Measurements from ENCODE around the gene BAG5. TPM values are rescaled to one million over a fixed set of nuclear protein-coding genes. Genes with fewer than 3 reads are reported as not detected.

Gene BAG5
- total and polyA plus RNA-seq, 8 donors, result 4.3 to 207 (median 11.6) TPM

DNA sequence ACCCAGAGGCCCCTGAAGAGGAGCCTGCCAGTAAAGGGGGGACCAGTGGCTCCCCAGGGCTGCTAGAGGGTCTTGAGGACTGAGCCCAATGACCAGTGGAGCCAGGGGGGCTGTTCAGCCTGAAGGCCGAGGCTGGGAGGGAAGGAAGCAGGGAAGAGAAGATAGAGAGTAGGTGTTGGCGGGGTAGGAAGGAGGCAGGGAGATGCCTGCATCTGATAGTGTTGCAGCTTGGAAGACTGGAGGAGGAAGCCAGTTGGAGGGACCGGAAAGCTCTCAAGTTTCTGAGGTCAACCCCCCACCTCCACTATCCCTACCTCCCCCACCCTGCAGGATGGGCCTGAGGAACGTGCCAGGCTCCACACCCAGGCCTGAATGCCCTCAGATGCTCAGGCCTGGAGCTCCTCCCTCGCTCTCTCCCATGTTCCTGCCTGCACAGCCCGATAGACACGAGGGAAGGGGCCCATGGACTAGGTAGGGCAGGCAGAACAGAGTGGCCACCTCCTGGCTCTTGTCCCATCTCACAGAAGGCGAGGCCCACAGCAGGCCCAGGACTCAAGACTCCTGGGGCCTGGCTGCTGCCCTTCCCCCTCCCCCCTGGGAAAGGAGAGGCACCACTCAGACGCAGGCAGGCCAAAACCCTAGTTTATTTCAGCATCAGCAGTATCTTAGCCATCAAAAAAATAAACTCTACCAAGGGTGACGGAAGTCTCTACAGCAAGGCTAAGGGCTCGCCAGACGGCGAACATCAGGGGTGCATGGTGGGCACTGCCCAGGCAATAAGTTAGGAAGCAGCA is 43.2 kb downstream of the BAG5 start:
- Histone ChIP-seq H3K27me3 (peaks cover 0 to 33% (median 20%) of the 10 kb centered on the region in 3 donors), H3K27ac (peak overlapping the region; percentile 75 to 94 (median 91)), H3K4me3 (peak overlapping the region in 1 of 4 donors; percentile 73), H3K36me3 (peaks cover 6 to 13% (median 7%) of the 10 kb centered on the region in 4 donors), H3K9me3 (no peaks in the 10 kb centered on the region), H3K4me1 (peaks cover 45 to 69% (median 61%) of the 10 kb centered on the region in 4 donors)
- intact Hi-C loops (cut with DNase I; ENCODE audit: low total_unique reads), result loop anchor here (2.0 kb wide), 1 partner anchor 28 kb away; no protein-coding TSS in a partner anchor
- TF ChIP-seq EP300 (IDR thresholded peaks at IDR 0.05), result no peak
- DNase-seq, result peak; percentile 43 to 46
- 28 to 46% (median 31%) methylated on average over 13 of the region's 13 CpGs for WGBS, 5 donors

DNA sequence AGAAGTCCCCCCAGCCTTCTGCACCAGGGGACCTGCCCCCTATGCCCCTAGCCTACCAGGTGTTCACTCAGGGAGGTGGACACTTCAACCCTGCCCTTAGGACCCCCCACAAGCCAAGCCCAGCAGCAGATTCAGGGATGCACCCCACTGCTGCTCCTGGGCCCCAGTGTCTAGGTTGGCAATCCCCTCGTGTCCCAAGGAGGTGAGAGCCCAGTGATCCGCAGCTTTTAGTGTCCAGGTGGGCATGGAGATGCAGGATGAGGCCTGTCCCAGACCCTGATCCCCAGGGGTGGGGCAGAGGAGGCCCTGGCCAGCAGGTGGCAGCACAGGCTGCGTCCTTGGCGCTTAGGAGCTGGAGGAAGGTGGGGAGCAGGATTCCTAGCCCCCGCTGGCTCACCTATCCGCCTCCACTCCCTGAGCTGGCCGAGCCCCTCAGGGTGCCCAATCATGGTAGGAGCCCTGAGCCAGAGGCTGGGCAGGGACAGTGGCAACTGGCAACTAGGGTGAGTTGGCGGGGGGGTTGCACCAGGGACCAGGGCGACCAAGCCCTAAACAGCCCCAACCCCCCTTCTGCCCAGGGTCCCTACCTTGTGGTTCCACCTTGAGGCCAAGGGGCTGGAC is 43.9 kb downstream of the BAG5 start:
- no peaks in the 10 kb centered on the region for H3K9me3 ChIP-seq
- H3K27me3 ChIP-seq, result peaks cover 0 to 32% (median 20%) of the 10 kb centered on the region in 3 donors
- no peak overlapping the region for H3K4me3 ChIP-seq
- TF ChIP-seq POLR2A (IDR thresholded peaks at IDR 0.05), result no peak
- TF ChIP-seq, protein P1, sequence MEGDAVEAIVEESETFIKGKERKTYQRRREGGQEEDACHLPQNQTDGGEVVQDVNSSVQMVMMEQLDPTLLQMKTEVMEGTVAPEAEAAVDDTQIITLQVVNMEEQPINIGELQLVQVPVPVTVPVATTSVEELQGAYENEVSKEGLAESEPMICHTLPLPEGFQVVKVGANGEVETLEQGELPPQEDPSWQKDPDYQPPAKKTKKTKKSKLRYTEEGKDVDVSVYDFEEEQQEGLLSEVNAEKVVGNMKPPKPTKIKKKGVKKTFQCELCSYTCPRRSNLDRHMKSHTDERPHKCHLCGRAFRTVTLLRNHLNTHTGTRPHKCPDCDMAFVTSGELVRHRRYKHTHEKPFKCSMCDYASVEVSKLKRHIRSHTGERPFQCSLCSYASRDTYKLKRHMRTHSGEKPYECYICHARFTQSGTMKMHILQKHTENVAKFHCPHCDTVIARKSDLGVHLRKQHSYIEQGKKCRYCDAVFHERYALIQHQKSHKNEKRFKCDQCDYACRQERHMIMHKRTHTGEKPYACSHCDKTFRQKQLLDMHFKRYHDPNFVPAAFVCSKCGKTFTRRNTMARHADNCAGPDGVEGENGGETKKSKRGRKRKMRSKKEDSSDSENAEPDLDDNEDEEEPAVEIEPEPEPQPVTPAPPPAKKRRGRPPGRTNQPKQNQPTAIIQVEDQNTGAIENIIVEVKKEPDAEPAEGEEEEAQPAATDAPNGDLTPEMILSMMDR (IDR thresholded peaks at IDR 0.05), result peak in 6 of 7 experiments; percentile 11 to 97 (median 94)
- no peak for TF ChIP-seq EP300 (IDR thresholded peaks at IDR 0.05)
- TF ChIP-seq POLR2AphosphoS5 (IDR thresholded peaks at IDR 0.05), result peak in 1 of 3 donors; percentile 47
- peak; percentile 81 to 87 for DNase-seq
- H3K36me3 ChIP-seq, result peaks cover 6 to 13% (median 7%) of the 10 kb centered on the region in 4 donors
- WGBS, 5 donors, result 28 to 94% (median 41%) methylated on average over 2 to 9 of the region's 9 CpGs
- H3K4me1 ChIP-seq, result peaks cover 51 to 70% (median 62%) of the 10 kb centered on the region in 4 donors
- intact Hi-C loops (cut with DNase I; ENCODE audit: low total_unique reads), result loop anchor here (2.0 kb wide), 1 partner anchor 28 kb away; no protein-coding TSS in a partner anchor
- peak overlapping the region; percentile 53 to 94 (median 84) for H3K27ac ChIP-seq

DNA sequence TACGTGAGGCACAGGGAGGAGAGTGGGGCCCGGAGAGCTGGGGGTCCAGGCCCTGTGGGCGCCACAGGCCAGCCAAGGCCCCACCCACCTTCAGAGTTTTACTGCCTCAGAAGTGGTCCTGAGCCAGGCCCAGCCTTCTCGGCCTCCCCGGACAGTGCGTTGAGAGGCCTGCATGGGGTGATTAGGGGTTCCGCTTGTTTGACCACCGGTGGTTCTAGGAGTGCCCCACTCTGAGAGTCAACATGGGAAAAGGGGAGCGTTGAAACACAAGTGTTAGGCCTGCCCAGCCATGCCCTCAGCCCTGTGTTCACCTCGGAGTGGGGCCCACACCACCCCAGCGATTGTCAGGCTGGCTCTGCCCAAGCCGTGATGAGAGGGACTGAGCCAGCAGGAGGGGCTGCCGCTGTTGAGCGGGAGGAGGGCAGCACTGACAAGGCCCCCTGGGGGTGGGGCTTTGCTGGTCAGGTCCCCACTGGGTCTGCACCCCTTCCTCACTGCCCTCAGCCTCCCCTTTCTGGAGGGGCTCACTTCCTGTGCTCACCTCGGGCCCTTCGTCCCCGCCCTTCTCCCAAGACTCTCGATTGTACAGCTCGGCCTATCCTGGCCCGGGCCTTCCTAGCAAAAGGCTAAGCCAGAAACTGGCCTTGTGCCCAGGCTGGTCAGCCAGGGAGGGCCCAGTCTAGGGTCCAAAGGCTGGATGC is 44.6 kb downstream of the BAG5 start:
- Histone ChIP-seq H3K27me3 (peaks cover 0 to 26% (median 16%) of the 10 kb centered on the region in 3 donors), H3K4me1 (peaks cover 51 to 70% (median 62%) of the 10 kb centered on the region in 4 donors), H3K9me3 (no peaks in the 10 kb centered on the region), H3K36me3 (peaks cover 6 to 13% (median 7%) of the 10 kb centered on the region in 4 donors), H3K27ac (peak overlapping the region; percentile 53 to 94 (median 84)), H3K4me3 (no peak overlapping the region)
- intact Hi-C loops (cut with DNase I; ENCODE audit: low total_unique reads), result loop anchor here (2.0 kb wide), 1 partner anchor 29 kb away; no protein-coding TSS in a partner anchor
- 28 to 36% (median 34%) methylated on average over 18 to 20 of the region's 20 CpGs for WGBS, 5 donors
- no peak for TF ChIP-seq POLR2A (IDR thresholded peaks at IDR 0.05)
- TF ChIP-seq, protein P1 (IDR thresholded peaks at IDR 0.05), result no peak
- no peak for TF ChIP-seq EP300 (IDR thresholded peaks at IDR 0.05)
- no peak for TF ChIP-seq POLR2AphosphoS5 (IDR thresholded peaks at IDR 0.05)
- peak; percentile 64 to 70 for DNase-seq

DNA sequence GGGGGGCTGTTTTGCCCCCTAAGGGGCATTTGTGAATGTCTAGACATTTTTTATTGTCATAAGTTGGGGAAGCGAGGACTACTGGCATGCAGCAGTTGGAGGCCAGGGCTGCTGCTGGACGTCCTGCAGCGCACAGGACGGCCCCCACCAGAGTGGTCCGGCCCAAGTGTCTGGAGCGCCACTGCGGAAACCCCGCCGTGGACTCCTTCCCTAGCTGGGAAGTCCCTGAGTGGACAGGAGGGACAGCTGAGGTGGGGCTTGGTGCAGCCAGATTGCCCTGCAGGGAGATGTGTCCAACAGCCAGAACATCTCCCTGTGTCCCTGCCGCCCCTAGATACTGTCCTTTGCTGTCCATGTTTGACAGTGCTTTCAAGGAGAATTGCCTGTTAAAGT is 45.3 kb downstream of the BAG5 start:
- TF ChIP-seq EP300 (IDR thresholded peaks at IDR 0.05) (no peak), POLR2A (IDR thresholded peaks at IDR 0.05) (no peak), POLR2AphosphoS5 (IDR thresholded peaks at IDR 0.05) (no peak)
- TF ChIP-seq, protein P1 (IDR thresholded peaks at IDR 0.05), result no peak

More for the DNA sequence above, 45.3 kb downstream of the BAG5 start:
- intact Hi-C loops (cut with DNase I; ENCODE audit: low total_unique reads), result no loop called here
- peaks cover 0 to 19% (median 12%) of the 10 kb centered on the region in 3 donors for H3K27me3 ChIP-seq
- H3K36me3 ChIP-seq, result peaks cover 6 to 13% (median 8%) of the 10 kb centered on the region in 4 donors
- peak overlapping the region in 2 of 5 donors; percentile 84 to 94 for H3K27ac ChIP-seq
- WGBS, 5 donors, result 80 to 85% (median 81%) methylated on average over 7 to 10 of the region's 10 CpGs
- peaks cover 53 to 73% (median 64%) of the 10 kb centered on the region in 4 donors for H3K4me1 ChIP-seq
- DNase-seq, result no peak
- H3K4me3 ChIP-seq, result no peak overlapping the region
- no peaks in the 10 kb centered on the region for H3K9me3 ChIP-seq

Measured in stomach (tissue), 9 donors.